ENCODE measurements around the gene ZNF324. TPM values are rescaled to one million over a fixed set of nuclear protein-coding genes. Genes with fewer than 3 reads are reported as not detected.

Gene ZNF324
- polyA plus RNA-seq, 1 donor (not counting 4 experiments of a cell fraction or from before 2014, with no cell fraction given) = 5.0 TPM

- H3K4me3 ChIP-seq (ENCODE audit: control insufficient read depth in 2 of 3, extremely low read depth in 1 of 3, insufficient read depth in 2 of 3, low read depth in 1 of 3, low read length in 3 of 3) = no peak overlapping the region
- no peak overlapping the region for H3K4me2 ChIP-seq (ENCODE audit: control insufficient read depth, extremely low read depth, insufficient read depth, low read depth, low read length)
- no peaks in the 10 kb centered on the region for H3K79me2 ChIP-seq (ENCODE audit: control insufficient read depth, insufficient read depth, low read length)
- DNase-seq (ENCODE audit: low read depth, low spot score) (no peak), FAIRE-seq (no peak)
- H2AFZ ChIP-seq (ENCODE audit: control insufficient read depth, low read length) = no peak overlapping the region
- no peaks in the 10 kb centered on the region for H3K9me3 ChIP-seq (ENCODE audit: control insufficient read depth, low read depth, low read length)
- H3K27me3 ChIP-seq (ENCODE audit: control insufficient read depth, extremely low read depth, insufficient read depth, low read length) = no peaks in the 10 kb centered on the region
- H3K9ac ChIP-seq (ENCODE audit: control insufficient read depth, extremely low read depth, insufficient read depth, low read length) = no peak overlapping the region
- TF ChIP-seq EZH2 (IDR thresholded peaks at IDR 0.05; ENCODE audit: low read length) = no peak
- TF ChIP-seq CTCF (optimal IDR thresholded peaks at IDR 0.05 in 1 of 3, IDR thresholded peaks at IDR 0.05 in 1 of 3, conservative IDR thresholded peaks at IDR 0.05 in 1 of 3; ENCODE audit: extremely low read depth in 1 of 3, insufficient read depth in 2 of 3, low read length in 3 of 3) = no peak
- no peaks in the 10 kb centered on the region for H3K9me1 ChIP-seq (ENCODE audit: control insufficient read depth, extremely low read depth, insufficient read depth, low read length)
- H3K4me1 ChIP-seq (ENCODE audit: control insufficient read depth, extremely low read depth, insufficient read depth, low read length) = peaks cover 5% of the 10 kb centered on the region
- dilution Hi-C loops (cut with MboI; ENCODE audit: extremely low pct_ligation_motif_present, low sequenced_read_pairs) = no loop called here
- H3K27ac ChIP-seq (ENCODE audit: control insufficient read depth, insufficient read depth, low read length) = no peak overlapping the region
- H4K20me1 ChIP-seq (ENCODE audit: control insufficient read depth, extremely low read depth, insufficient read depth, low read length) = no peaks in the 10 kb centered on the region
- no peaks in the 10 kb centered on the region for H3K36me3 ChIP-seq (ENCODE audit: control insufficient read depth in 2 of 2, extremely low read depth in 1 of 2, insufficient read depth in 2 of 2, low read length in 2 of 2)
Observed at GRCh38 chr19:58491393-58491792, 24.5 kb downstream of the ZNF324 start.

- no peak overlapping the region for H2AFZ ChIP-seq (ENCODE audit: control insufficient read depth, low read length)
- H3K9ac ChIP-seq (ENCODE audit: control insufficient read depth, extremely low read depth, insufficient read depth, low read length) = no peak overlapping the region
- H3K79me2 ChIP-seq (ENCODE audit: control insufficient read depth, insufficient read depth, low read length) = no peaks in the 10 kb centered on the region
- dilution Hi-C loops (cut with MboI; ENCODE audit: extremely low pct_ligation_motif_present, low sequenced_read_pairs) = no loop called here
- no peak overlapping the region for H3K4me2 ChIP-seq (ENCODE audit: control insufficient read depth, extremely low read depth, insufficient read depth, low read depth, low read length)
- no peaks in the 10 kb centered on the region for H3K9me3 ChIP-seq (ENCODE audit: control insufficient read depth, low read depth, low read length)
- H4K20me1 ChIP-seq (ENCODE audit: control insufficient read depth, extremely low read depth, insufficient read depth, low read length) = no peaks in the 10 kb centered on the region
- H3K36me3 ChIP-seq (ENCODE audit: control insufficient read depth in 2 of 2, extremely low read depth in 1 of 2, insufficient read depth in 2 of 2, low read length in 2 of 2) = no peaks in the 10 kb centered on the region
- FAIRE-seq (no peak), DNase-seq (ENCODE audit: low read depth, low spot score) (no peak)
- peaks cover 5% of the 10 kb centered on the region for H3K4me1 ChIP-seq (ENCODE audit: control insufficient read depth, extremely low read depth, insufficient read depth, low read length)
- no peaks in the 10 kb centered on the region for H3K9me1 ChIP-seq (ENCODE audit: control insufficient read depth, extremely low read depth, insufficient read depth, low read length)
- no peaks in the 10 kb centered on the region for H3K27me3 ChIP-seq (ENCODE audit: control insufficient read depth, extremely low read depth, insufficient read depth, low read length)
- H3K4me3 ChIP-seq (ENCODE audit: control insufficient read depth in 2 of 3, extremely low read depth in 1 of 3, insufficient read depth in 2 of 3, low read depth in 1 of 3, low read length in 3 of 3) = no peak overlapping the region
- H3K27ac ChIP-seq (ENCODE audit: control insufficient read depth, insufficient read depth, low read length) = no peak overlapping the region
- TF ChIP-seq CTCF (optimal IDR thresholded peaks at IDR 0.05 in 1 of 3, IDR thresholded peaks at IDR 0.05 in 1 of 3, conservative IDR thresholded peaks at IDR 0.05 in 1 of 3; ENCODE audit: extremely low read depth in 1 of 3, insufficient read depth in 2 of 3, low read length in 3 of 3) = no peak
- no peak for TF ChIP-seq EZH2 (IDR thresholded peaks at IDR 0.05; ENCODE audit: low read length)
Observed at GRCh38 chr19:58492265-58492664, 25.4 kb downstream of the ZNF324 start.
